GM18907 (cell line): Measurements from ENCODE around the gene CCDC192.
A peak's percentile ranks its signal among the peaks of the same experiment; 100 is the strongest.
"Not testable (repeated sequence)": the region's sequence is repeated elsewhere in the genome, so short reads cannot be mapped to it uniquely, and the experiment has no call there.

Experiments
- ATAC-seq: cut with Tn5 transposase; IDR thresholded peaks from one replicate; pipeline ENCODE4 v1.9.1; 2021; ENCODE audit warnings: mild to moderate bottlenecking, moderate library complexity; ENCODE audit not compliant: unreplicated experiment

Gene CCDC192

DNA sequence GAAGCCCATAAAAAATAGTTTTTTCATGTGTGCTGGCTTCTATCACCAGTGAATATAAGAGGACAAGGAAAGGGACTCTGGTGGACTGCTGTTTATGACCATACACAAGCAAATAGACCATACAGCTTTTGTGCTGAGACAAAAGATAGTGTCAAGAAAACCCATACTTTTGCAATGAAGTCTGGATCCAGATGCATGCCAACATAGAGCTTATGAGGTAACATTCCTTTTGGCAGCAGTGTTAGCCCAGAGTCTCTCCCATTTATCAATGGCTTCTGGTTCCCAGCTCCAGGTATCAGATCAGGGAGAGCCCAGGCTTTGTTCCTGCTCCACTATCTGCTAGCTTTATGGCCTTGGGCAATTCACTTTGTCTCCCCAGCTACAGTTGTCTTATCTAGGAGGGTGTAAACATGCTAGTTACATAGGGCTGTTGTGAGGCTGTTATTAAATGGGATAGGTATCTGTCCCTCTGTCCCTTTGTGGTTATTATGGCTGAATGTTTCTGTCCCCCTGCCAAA, 55.6 kb downstream of the CCDC192 start:
- ATAC-seq = no peak

- ATAC-seq = no peak
These were observed 58.7 kb downstream of the CCDC192 start for GRCh38 chr5:127761869-127762268.

GRCh38 chr5:127762412-127762811, 59.2 kb downstream of the CCDC192 start:
- no peak for ATAC-seq

- ATAC-seq = no peak
These were observed 63.6 kb downstream of the CCDC192 start for GRCh38 chr5:127766676-127767335.

DNA sequence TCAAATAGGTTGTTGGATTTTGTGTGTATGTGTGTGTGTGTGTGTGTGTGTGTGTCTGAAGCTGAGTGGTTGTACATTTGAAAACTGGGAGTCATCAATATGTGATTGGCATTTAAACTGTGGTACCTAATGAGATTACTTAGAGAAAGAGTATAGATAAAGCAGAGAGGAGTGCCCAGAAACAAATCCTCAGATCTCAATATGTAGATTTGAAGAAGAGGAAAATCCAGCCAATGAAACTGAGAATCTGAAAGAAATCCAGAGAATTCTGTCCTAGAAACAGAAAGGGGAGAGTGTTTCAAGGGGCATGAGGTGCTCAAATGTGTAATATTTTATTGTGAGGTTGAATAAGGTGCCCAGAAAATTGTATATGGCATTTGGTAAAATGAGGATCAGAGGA, 66.2 kb downstream of the CCDC192 start:
- ATAC-seq = no peak

DNA sequence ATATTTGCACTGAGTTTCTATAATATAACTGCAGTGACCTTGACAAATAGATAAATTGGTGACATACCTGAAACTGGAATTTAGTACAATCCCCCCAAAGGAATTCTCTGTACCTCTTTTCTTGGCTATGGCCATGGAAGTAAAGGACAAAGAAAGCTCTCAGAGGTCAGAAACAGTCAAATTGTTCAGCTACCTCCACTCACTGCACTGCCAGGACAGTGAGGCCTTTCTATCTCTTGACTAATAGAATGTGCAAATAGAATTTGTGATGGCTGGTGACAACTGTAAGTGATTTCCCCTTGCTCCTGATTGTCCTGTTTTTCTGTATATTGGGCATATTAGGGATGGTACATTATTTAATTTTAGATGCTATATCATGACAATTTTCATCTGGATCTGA, 67.1 kb downstream of the CCDC192 start:
- ATAC-seq = no peak

DNA sequence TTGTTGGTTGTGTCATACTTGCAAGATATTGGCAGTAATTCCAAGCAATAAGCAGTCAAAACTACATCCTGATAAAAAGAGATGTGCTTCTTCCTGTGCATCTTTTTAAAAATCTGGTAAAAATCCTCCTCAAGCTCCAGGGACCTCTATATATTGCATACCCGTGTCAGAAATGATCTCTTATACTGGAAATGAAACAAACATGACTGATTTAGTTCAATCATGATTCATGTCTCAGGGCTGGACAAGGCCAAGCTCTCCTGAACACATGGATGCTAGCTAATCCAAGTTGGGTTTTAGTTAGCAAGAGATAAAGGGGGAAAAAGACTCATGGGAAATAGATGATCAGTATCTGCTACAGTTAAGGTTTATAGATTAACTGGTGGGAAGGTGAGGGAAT, 69.3 kb downstream of the CCDC192 start:
- ATAC-seq = no peak

DNA sequence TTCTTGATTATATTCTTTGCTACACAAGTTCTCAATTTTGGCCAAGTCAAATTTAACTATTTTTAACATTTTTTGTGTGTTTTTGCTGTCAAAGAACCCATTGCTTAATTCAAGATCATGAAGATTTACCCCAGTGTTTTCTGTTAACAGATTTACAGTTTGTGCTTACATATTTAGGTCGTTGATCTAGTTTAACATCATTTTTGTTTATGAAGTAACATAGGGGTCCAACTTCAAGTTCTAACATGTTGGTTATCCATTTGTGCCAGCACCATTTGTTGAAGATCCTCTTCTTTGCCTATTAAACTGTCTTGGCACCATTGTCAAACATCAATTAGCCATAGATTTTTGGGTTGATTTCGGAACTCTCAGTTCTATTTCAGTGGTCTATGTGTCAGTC, 71.0 kb downstream of the CCDC192 start:
- ATAC-seq = no peak

DNA sequence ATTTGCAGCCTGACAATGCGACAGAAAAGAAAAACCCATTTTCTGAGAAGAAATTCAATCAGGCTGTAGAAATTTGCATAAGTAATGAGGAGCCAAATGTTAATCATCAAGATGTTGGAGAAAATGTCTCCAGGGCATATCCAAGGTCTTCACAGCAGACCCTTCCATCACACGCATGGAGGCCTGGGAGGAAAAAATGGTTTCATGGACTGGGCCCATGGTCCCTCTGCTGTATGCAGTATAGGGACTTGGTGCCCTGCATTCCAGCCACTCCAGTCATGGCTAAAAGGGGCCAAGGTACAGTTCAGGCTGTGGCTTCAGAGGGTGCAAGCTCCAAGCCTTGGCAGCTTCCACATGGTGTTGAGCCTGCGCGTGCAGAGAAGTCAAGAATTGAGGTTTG, 73.3 kb downstream of the CCDC192 start:
- ATAC-seq = no peak

DNA sequence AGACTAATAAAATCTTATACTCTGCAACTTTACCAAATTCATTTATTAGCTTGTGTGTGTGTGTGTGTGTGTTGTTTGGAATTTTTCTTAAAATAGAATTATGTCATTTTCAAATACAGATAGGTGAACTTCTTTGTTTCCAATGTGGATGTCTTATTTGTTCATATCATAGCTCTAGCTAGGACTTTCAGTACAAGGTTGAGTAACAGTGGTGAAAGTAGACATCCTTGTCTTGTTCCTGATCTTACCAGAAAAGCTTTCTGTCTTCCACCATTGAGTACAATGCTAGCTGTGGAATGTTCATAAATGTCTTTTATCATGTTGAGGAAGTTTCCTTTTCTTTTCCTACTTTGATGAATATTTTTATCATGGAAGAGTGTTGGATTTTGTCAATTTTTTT, 74.8 kb downstream of the CCDC192 start:
- ATAC-seq = no peak

DNA sequence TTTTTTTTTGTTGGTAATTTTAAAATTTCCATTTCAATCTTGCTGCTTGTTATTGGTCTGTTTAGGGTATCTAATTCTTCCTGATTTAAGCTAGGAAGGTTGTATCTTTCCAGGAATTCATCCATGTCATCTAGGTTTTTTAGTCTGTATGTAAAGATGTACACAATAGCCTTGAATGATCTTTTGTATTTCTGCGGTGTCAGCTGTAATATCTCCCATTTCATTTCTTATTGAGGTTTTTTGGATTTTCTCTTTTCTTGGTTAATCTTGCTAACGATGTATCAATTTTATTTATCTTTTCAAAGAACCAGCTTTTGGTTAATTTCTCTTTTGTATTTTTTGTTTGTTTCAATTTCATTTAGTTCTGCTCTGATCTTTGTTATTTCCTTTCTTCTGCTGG, 79.3 kb downstream of the CCDC192 start:
- not testable (repeated sequence) for ATAC-seq

DNA sequence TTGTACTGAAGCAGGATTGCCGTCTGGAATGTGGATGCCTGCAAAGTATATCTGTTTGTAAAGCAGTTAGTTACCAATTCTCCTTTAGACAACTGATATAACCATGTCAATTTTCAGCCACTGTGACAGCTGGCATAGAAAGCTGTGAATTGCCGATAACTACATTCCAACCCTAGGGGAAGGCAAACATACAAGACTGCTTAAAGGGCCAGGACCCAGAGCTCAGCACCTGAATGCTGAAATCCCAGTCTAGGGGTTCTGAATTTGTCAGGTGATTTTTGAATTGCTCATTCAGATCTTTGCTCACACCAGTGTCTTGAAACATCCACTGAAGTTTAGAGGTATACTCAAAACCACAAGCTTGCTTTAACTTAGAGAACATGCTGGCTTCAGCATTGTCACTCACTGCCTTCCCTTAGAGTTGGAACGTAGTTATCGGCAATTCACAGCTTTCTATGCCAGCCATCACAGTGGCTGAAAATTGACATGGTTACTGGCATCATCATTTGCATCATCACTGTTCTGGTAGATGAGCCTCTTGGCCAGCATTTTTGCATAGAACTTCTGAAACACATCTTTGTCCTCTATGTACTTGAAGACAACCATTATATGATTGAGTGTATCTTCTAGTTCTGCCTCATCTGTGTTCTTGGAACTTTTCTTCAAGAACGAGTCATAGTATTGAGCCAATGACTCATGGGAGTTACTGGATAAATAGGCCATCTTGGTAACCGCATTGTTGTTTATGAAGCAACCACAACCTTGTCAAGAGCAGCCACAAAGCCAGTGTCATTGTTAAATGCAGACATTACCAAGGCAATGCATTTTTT, 82.1 kb downstream of the CCDC192 start:
- peak; percentile 95 for ATAC-seq

DNA sequence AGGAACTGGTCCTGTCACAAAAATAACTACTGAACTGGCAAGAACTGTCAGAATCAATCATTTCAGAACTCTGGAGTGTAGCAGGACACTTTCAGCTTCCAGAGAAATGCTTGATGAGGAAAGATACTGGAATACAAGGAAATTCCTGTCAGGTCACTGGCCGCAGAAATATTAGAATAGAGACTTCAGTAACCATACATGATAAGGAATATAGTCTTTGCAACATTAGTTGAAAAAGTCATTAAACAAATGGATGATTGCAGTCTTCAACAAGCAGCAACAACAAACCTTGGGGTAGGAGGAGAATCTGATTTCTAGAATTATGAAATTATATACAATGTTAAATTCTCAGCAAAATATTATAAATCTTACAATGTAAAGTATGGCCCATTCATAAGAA, 88.2 kb downstream of the CCDC192 start:
- no peak for ATAC-seq

DNA sequence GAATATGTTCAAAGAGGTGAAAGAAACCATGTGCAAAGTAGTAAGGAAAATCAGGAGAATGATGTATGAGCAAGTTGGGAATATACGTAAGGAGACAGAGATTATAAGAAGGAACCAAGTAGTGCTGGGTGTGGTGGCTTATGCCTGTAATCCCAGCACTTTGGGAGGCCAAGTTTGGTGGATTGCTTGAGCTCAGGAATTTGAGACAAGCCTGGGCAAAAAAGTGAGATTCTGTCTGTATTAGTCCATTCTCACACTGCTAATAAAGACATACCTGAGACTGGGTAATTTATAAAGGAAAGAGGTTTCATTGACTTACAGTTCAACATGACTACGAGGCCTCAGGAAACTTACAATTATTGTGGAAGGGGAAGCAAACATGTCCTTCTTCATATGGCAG, 88.7 kb downstream of the CCDC192 start:
- not testable (repeated sequence) for ATAC-seq

DNA sequence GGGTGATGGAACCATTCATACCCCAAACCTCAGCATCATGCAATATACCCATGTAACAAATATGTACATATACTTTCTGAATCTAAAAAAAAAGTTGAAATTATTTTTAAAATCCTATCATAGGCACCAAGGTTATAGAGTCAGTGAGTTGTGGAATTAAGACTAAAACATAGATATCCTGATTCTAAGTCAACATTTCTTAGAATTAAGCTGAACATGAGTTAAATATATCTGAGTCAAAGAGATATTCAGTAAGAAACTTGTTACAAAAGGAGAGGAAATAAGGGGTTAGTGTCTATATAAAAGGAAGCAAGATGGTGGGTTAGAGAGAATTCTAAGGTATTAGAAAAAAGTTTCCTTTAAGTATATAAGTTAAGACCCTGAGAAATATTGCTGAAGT, 89.9 kb downstream of the CCDC192 start:
- no peak for ATAC-seq

DNA sequence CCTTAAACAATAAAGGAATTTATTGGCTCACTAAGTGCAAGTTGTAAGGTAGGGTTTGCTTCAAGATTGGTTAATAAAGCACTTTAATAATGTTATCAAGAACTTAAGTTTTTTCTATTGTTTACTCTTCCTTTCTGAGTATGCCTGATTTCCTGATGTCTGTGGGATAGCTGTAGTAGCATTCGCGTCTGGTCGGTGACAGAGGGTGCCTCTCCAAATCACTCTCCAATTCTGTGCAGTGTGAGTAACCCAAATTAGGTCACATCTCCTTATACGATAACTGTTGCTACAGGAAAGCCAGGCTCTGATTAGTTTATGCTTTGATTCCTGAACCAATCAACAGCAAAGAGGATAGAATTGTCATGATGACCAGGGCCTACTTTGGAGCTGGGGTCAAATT, 90.7 kb downstream of the CCDC192 start:
- no peak for ATAC-seq

DNA sequence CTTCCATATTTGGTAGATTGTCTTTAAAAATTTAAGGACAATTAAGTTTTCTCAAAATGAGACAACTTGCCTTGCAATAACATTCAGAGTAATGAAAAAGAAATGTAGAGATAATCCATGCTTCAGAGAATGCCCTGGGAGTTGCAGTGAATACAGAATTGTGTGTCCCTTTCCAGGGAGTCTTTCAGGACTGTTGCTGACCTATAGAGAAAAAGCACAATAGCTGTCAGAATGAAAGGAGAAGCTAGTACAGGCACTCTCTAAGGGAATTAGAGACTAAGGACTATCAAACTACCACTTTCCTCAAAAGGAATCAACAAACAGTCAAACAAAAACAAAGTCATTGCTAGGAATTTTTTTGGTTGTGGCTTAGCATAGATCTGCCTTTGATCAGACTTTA, 93.0 kb downstream of the CCDC192 start:
- no peak for ATAC-seq

DNA sequence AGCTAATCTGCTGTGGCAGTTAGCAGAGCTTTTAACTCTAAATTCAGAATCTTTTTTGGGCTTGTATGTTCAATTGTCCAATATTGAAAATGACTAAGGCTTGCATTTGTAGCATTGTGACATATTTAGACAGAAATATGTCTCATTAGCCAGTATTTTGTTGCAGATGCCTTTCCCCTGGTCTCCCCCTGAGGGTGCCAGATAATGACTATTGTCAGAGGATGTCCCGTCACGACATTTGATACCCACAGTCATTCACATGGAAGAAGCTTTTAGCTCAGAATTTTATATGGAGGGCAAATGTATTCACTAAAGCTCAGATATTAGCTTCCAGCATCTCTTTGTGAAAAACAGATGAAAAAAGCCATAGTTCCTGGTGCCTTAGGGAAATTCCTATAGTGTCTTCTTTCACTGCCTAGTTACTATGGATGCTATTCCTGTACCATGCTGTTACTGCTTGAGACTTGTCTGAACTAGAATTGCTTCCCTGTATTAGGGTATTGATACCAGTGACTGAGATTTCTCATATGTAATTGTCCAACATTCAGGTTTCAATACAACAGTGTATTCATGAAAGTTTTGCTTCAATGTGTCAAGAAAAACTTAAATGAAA, 96.2 kb downstream of the CCDC192 start:
- no peak for ATAC-seq

DNA sequence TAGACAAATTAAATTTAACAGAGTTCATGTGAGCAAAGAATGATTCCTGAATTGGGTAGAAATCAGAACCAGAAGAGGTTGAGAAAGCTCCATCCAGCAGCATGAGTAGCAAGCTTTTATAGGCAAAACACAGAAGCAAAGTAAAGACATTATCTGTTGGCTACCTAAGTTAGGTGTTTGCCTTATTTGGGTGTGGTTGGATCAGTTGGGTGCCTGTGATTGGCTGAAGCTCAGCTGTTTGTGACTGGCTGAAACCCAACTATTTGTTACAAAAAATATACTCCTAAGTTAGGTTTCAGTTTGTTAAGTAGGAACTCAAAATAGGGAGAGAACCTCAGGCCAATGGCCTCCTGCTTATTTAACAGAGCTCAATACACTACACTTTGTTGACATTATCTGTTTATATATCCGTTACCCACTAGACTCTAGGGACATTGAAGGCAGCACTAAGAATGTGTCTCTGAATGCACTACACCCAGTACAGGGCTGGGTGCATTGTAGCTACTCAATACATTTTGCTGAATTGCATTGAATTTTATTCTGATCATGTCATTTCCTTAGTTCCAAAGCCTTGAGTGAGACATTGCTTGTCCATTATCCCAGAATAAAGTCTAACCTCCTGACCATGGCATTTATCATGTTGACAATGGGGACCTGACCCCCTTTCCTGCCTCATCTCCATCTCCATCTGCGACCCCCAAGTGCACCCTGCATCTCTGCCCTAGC, 98.7 kb downstream of the CCDC192 start:
- ATAC-seq = no peak

GRCh38 chr5:127802477-127802865, 99.3 kb downstream of the CCDC192 start:
- no peak for ATAC-seq

GRCh38 chr5:127804886-127805426, 101.8 kb downstream of the CCDC192 start:
- ATAC-seq = no peak
